Smooth muscle cell (in vitro differentiated cells): ENCODE data around the gene C16orf95. TPM values are rescaled to one million over a fixed set of nuclear protein-coding genes. Genes with fewer than 3 reads are reported as not detected.
"Not testable (repeated sequence)": the region's sequence is repeated elsewhere in the genome, so short reads cannot be mapped to it uniquely, and the experiment has no call there.

Experiments
- DNase-seq: peaks from one replicate; lab custom pipeline; 2025; ENCODE audit not compliant: unreplicated experiment; lab: John Stamatoyannopoulos, UW
- H2AFZ ChIP-seq: fragments of 200-600 bp; sonication (generic); 2 replicates; pipeline ENCODE4 v1.6.0; 2016; ENCODE audit warnings: antibody characterized with exemption, low read depth, mild to moderate bottlenecking
- H3F3A ChIP-seq: fragments of 200-600 bp; sonication (generic); 2 replicates; pipeline ENCODE4 v1.6.0; 2017; ENCODE audit warnings: antibody characterized with exemption, low read depth
- H3K27ac ChIP-seq: fragments of 200-600 bp; sonication (generic); 2 replicates; pipeline ENCODE4 v1.5.1; 2016; ENCODE audit warnings: low read depth, mild to moderate bottlenecking
- H3K27me3 ChIP-seq: fragments of 200-600 bp; sonication (generic); 2 replicates; pipeline ENCODE4 v1.6.1; 2016; ENCODE audit warnings: low read depth, mild to moderate bottlenecking
- H3K36me3 ChIP-seq: fragments of 200-600 bp; sonication (generic); 2 replicates; pipeline ENCODE4 v1.5.1; 2016; ENCODE audit warnings: low read depth
- H3K4me1 ChIP-seq: fragments of 200-600 bp; sonication (generic); 2 replicates; pipeline ENCODE4 v1.5.1; 2016; ENCODE audit warnings: low read depth
- H3K4me2 ChIP-seq: fragments of 200-600 bp; sonication (generic); 2 replicates; pipeline ENCODE4 v1.6.0; 2016; ENCODE audit warnings: mild to moderate bottlenecking
- H3K4me3 ChIP-seq: fragments of 200-600 bp; sonication (generic); 2 replicates; pipeline ENCODE4 v1.5.1; 2016; ENCODE audit warnings: mild to moderate bottlenecking
- H3K79me2 ChIP-seq: fragments of 200-600 bp; sonication (generic); 2 replicates; pipeline ENCODE4 v1.6.0; 2016; ENCODE audit warnings: low read depth, mild to moderate bottlenecking
- H3K9ac ChIP-seq: fragments of 200-600 bp; sonication (generic); 2 replicates; pipeline ENCODE4 v1.6.0; 2016; ENCODE audit warnings: low read depth
- H3K9me3 ChIP-seq: fragments of 200-600 bp; sonication (generic); replicated peaks from 2 replicates; pipeline ENCODE4 v1.5.1; 2016; ENCODE audit warnings: low read depth
- H4K20me1 ChIP-seq: fragments of 200-600 bp; sonication (generic); 2 replicates; pipeline ENCODE4 v1.6.0; 2016; ENCODE audit warnings: low read depth
- CTCF ChIP-seq: fragments of 200-600 bp; sonication (generic); IDR thresholded peaks from 2 replicates; pipeline ENCODE4 v1.5.1; 2017; ENCODE audit warnings: borderline replicate concordance, mild to moderate bottlenecking, antibody characterized with exemption; ENCODE audit not compliant: insufficient read depth, poor library complexity, severe bottlenecking
- WGBS: methylation state at CpG from one replicate; pipeline ENCODE4 v1.1.7; 2016; ENCODE audit warnings: low lambda C conversion rate; 5-methylcytosine and 5-hydroxymethylcytosine counted together
- polyA plus RNA-seq: library from polyadenylated mRNA; unstranded; fragments of >200 nt; fragmentation: Nextera tagmentation; extraction: Ambion mirVana; gene quantifications from 2 replicates; pipeline ENCODE4 v1.2.1, GENCODE V29; 2016
- total RNA-seq: library from RNA; depleted of rRNA; stranded (reverse); fragments of >200 nt; gene quantifications from 2 replicates; pipeline ENCODE4 v1.2.3, GENCODE V29; 2014

C16orf95 gene
- total and polyA plus RNA-seq, 2 experiments from 2014 or later: 7.7 to 8.0 TPM

- no peak for DNase-seq
- H3K9ac ChIP-seq: no peak overlapping the region
- no peaks in the 10 kb centered on the region for H4K20me1 ChIP-seq
- no peaks in the 10 kb centered on the region for H3K79me2 ChIP-seq
- no peak overlapping the region for H3K4me2 ChIP-seq
- H3K27me3 ChIP-seq: no peaks in the 10 kb centered on the region
- H3K27ac ChIP-seq: no peak overlapping the region
- WGBS: 68% methylated on average over 15 of the region's 15 CpGs
- H3K4me3 ChIP-seq: no peak overlapping the region
- no peaks in the 10 kb centered on the region for H3F3A ChIP-seq
- no peaks in the 10 kb centered on the region for H3K4me1 ChIP-seq
- H3K36me3 ChIP-seq: no peaks in the 10 kb centered on the region
- H3K9me3 ChIP-seq: no peaks in the 10 kb centered on the region
- no peak overlapping the region for H2AFZ ChIP-seq
- no peak for TF ChIP-seq CTCF
These were observed 53.7 kb downstream of the C16orf95 start for GRCh38 chr16:87263418-87264052.

- no peak for TF ChIP-seq CTCF
- H3K4me1 ChIP-seq: no peaks in the 10 kb centered on the region
These were observed 57.8 kb downstream of the C16orf95 start for GRCh38 chr16:87259431-87259830.

GRCh38 chr16:87258653-87259052 lies 58.5 kb downstream of the C16orf95 start:
- H3K79me2 ChIP-seq, H3K27ac ChIP-seq, H3K9me3 ChIP-seq, H3K9ac ChIP-seq, H3K27me3 ChIP-seq, H3F3A ChIP-seq, H3K4me2 ChIP-seq, H3K36me3 ChIP-seq, DNase-seq, H3K4me1 ChIP-seq, H2AFZ ChIP-seq, H4K20me1 ChIP-seq, H3K4me3 ChIP-seq: not testable (repeated sequence)
- WGBS: 98% methylated on average over 3 of the region's 3 CpGs

More at GRCh38 chr16:87259431-87259830, 57.8 kb downstream of the C16orf95 start:
- no peak for DNase-seq
- Histone ChIP-seq H3K27me3 (no peaks in the 10 kb centered on the region), H3K4me2 (no peak overlapping the region), H4K20me1 (no peaks in the 10 kb centered on the region), H3K36me3 (no peaks in the 10 kb centered on the region), H3K9ac (no peak overlapping the region), H2AFZ (no peak overlapping the region), H3F3A (no peaks in the 10 kb centered on the region), H3K27ac (no peak overlapping the region), H3K79me2 (no peaks in the 10 kb centered on the region), H3K9me3 (no peaks in the 10 kb centered on the region), H3K4me3 (no peak overlapping the region)
- WGBS: 90% methylated on average over 6 of the region's 6 CpGs

GRCh38 chr16:87255866-87256265 lies 61.3 kb downstream of the C16orf95 start:
- 94% methylated on average over 12 of the region's 13 CpGs for WGBS
- Histone ChIP-seq H2AFZ (no peak overlapping the region), H3K4me2 (no peak overlapping the region), H4K20me1 (no peaks in the 10 kb centered on the region), H3F3A (no peaks in the 10 kb centered on the region), H3K9me3 (no peaks in the 10 kb centered on the region), H3K9ac (no peak overlapping the region), H3K79me2 (no peaks in the 10 kb centered on the region), H3K36me3 (no peaks in the 10 kb centered on the region), H3K4me3 (no peak overlapping the region), H3K27me3 (no peaks in the 10 kb centered on the region), H3K27ac (no peak overlapping the region), H3K4me1 (no peaks in the 10 kb centered on the region)
- TF ChIP-seq CTCF: no peak
- DNase-seq: no peak
